B cell (primary cell): ENCODE measurements around the gene MAP3K21. TPM values are rescaled to one million over a fixed set of nuclear protein-coding genes. Genes with fewer than 3 reads are reported as not detected.

ENCODE experiments used
- ATAC-seq: fragments of 200-7000 bp; cut with Tn5 transposase; one replicate; pipeline ENCODE4 v1.10.0; 2021; ENCODE audit warnings: low read depth, mild to moderate bottlenecking, moderate number of reproducible peaks, moderate library complexity
- CTCF ChIA-PET: fragments of 350-600 bp; sonication (Branson Sonifier 250); formaldehyde crosslinking; loops from one replicate; lab custom pipeline; 2021; ENCODE audit warnings: antibody characterized with exemption, inconsistent platforms; lab: Charles Lee
- POLR2A ChIA-PET: fragments of 350-600 bp; sonication (Branson Sonifier 250); formaldehyde crosslinking; loops from one replicate; lab custom pipeline; 2021; ENCODE audit warnings: antibody characterized with exemption; lab: Charles Lee
- DNase-seq: peaks from one replicate; pipeline ENCODE4 v3.0.0; 2013
- H2AFZ ChIP-seq: 2 replicates; pipeline ENCODE4 v1.6.1; 2012; ENCODE audit warnings: mild to moderate bottlenecking, low read depth, low read length; ENCODE audit not compliant: insufficient read depth, poor library complexity, severe bottlenecking
- H3K27ac ChIP-seq, 2 donors: 1 replicate in 1 of 2; 2 replicates in 1 of 2; pipeline ENCODE4 v1.5.1; 2012 to 2013; ENCODE audit warnings: low read length in 2 of 2, mild to moderate bottlenecking in 2 of 2, moderate library complexity in 1 of 2
- H3K27me3 ChIP-seq, 4 experiments: fragments of 200-600 bp in 1 of 4; sonication (generic) in 1 of 4; replicated peaks in 1 of 4; 1 replicate in 2 of 4; 2 replicates in 2 of 4; pipeline versions ENCODE4 v1.6.1 to v1.7.0; 2013 to 2016; ENCODE audit warnings: low read length in 3 of 4, mild to moderate bottlenecking in 2 of 4, mixed read lengths in 1 of 4, moderate library complexity in 1 of 4; ENCODE audit not compliant: insufficient read depth in 4 of 4, control insufficient read depth in 3 of 4; ENCODE audit errors: control extremely low read depth in 1 of 4
- H3K36me3 ChIP-seq, 2 experiments: replicated peaks in 1 of 2; 1 replicate in 1 of 2; 2 replicates in 1 of 2; pipeline versions ENCODE4 v1.6.1 to v1.7.1; 2013; ENCODE audit warnings: low read length in 1 of 2; ENCODE audit not compliant: insufficient read depth in 2 of 2, control insufficient read depth in 1 of 2; ENCODE audit errors: control extremely low read depth in 1 of 2, extremely low read depth in 1 of 2
- H3K4me1 ChIP-seq, 2 donors: fragments of 200-600 bp in 1 of 2; sonication (generic) in 1 of 2; 1 replicate in 1 of 2; 2 replicates in 1 of 2; pipeline versions ENCODE4 v1.5.1 to v1.6.1; 2013 to 2017; ENCODE audit warnings: low read length in 2 of 2; ENCODE audit not compliant: control insufficient read depth in 2 of 2, insufficient read depth in 2 of 2
- H3K4me2 ChIP-seq: replicated peaks from 2 replicates; pipeline ENCODE3; 2012; ENCODE audit warnings: mild to moderate bottlenecking, low read depth, low read length; ENCODE audit not compliant: poor library complexity, severe bottlenecking
- H3K4me3 ChIP-seq, 5 experiments: fragments of 200-600 bp in 1 of 5; sonication (generic) in 1 of 5; 1 replicate in 3 of 5; 2 replicates in 2 of 5; pipeline versions ENCODE4 v1.5.1 to v1.7.0; 2011 to 2016; ENCODE audit warnings: low read length in 4 of 5, mild to moderate bottlenecking in 4 of 5, low read depth in 2 of 5, control low read depth in 1 of 5, moderate library complexity in 1 of 5; ENCODE audit not compliant: insufficient read depth in 1 of 5; ENCODE audit errors: control extremely low read depth in 1 of 5, extremely low read depth in 1 of 5
- H3K79me2 ChIP-seq: fragments of 200-600 bp; sonication (generic); one replicate; pipeline ENCODE4 v1.6.0; 2016; ENCODE audit warnings: low read length; ENCODE audit not compliant: control insufficient read depth, insufficient read depth
- H3K9ac ChIP-seq: fragments of 200-600 bp; sonication (generic); 2 replicates; pipeline ENCODE4 v1.6.1; 2017; ENCODE audit warnings: mild to moderate bottlenecking, low read length, moderate library complexity
- H3K9me3 ChIP-seq, 3 donors: one replicate each; pipeline versions ENCODE4 v1.6.1 to v1.7.1; 2013; ENCODE audit warnings: low read length in 2 of 3; ENCODE audit not compliant: control insufficient read depth in 2 of 3, insufficient read depth in 1 of 3; ENCODE audit errors: control extremely low read depth in 1 of 3
- H4K20me1 ChIP-seq: 2 replicates; pipeline ENCODE4 v1.6.0; 2012; ENCODE audit warnings: mild to moderate bottlenecking, low read length; ENCODE audit not compliant: insufficient read depth, control insufficient read depth, poor library complexity, severe bottlenecking
- H3K27ac Mint-ChIP-seq: one replicate; pipeline ENCODE4 v1.8.0; 2021; ENCODE audit warnings: mixed read lengths
- H3K27me3 Mint-ChIP-seq: one replicate; pipeline ENCODE4 v1.8.0; 2021; ENCODE audit warnings: mixed read lengths
- H3K4me1 Mint-ChIP-seq: one replicate; pipeline ENCODE4 v1.8.0; 2021; ENCODE audit warnings: mixed read lengths
- H3K4me3 Mint-ChIP-seq: one replicate; pipeline ENCODE4 v1.8.0; 2021; ENCODE audit warnings: mixed read lengths
- H3K9me3 Mint-ChIP-seq: one replicate; pipeline ENCODE4 v1.8.0; 2022; ENCODE audit warnings: mixed read lengths; ENCODE audit not compliant: insufficient read depth
- EZH2 ChIP-seq: IDR thresholded peaks from 2 replicates; pipeline ENCODE4 v1.6.1; 2012; ENCODE audit warnings: borderline replicate concordance, low read depth, mild to moderate bottlenecking, moderate library complexity, low read length; ENCODE audit not compliant: insufficient read depth, poor library complexity, severe bottlenecking
- WGBS: methylation state at CpG from one replicate; pipeline ENCODE4 v1.1.5; 2013; ENCODE audit warnings: missing lambda C conversion rate; ENCODE audit not compliant: insufficient coverage; 5-methylcytosine and 5-hydroxymethylcytosine counted together
- intact Hi-C: fragments of 100-400 bp; cut with micrococcal nuclease; formaldehyde crosslinking; loops from one replicate; pipeline ENCODE4 v1.10.0; 2022
- polyA plus RNA-seq: library from polyadenylated mRNA; depleted of rRNA; stranded (reverse); fragments of >200 nt; gene quantifications from 2 replicates; pipeline ENCODE4 v1.2.3, GENCODE V29; 2012
- total RNA-seq, 2 donors: library from RNA; stranded (reverse); fragments of 120-200 nt in 1 of 2; gene quantifications; 1 replicate in 1 of 2; 2 replicates in 1 of 2; pipeline versions ENCODE4 v1.2.3 to v1.2.4, GENCODE V29; 2013 to 2022
- TF ChIP-seq, protein P1 (sequence below): fragments of 200-600 bp; IDR thresholded peaks from one replicate; pipeline ENCODE4 v1.8.0; 2022; ENCODE audit warnings: antibody characterized with exemption, mild to moderate bottlenecking

MAP3K21 gene
- total and polyA plus RNA-seq, 2 donors (not counting 1 experiment from before 2014, with no cell fraction given), result 1.5 to 3.7 TPM

DNA sequence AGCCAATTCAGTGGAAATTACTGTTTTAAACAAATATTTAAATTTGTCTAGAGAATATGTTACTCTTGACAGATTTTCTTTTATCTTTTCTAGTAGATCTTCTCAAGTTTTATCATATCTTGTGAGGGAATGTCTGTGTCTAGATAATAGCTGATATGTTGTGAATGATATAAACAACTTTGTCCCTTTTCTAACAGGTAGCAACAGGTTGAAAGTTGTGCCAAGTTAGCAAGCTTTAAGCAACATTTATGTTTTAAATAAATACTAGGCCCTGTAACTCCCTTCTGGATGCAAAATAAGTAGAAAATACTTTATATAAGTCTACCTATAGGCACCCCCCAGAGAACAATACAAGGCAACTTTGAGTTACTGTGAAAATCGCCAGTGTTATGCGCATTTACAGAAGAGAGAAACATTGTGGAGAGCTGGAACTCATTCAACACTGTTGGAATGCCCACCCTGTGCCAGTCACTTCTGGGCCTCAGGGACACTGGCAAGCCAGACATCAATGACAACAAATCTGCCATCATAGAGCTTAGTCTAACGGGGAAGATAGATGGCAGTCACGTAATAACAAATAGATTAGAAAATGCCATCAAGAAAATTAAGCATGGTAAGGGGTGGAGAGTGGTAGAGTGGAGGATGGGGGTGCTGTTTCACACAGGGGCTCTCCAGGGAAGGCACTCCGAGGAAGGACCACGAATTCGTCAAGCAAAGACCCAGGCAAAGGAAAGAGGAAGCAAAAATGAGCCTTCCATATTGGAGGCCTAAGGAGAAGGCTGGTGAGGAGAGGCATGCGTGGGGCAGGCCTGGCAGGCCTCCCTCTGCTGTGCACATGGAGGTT is 4.4 kb downstream of the MAP3K21 start:
- H3K4me3 Mint-ChIP-seq, result no peak overlapping the region
- TF ChIP-seq, protein P1, sequence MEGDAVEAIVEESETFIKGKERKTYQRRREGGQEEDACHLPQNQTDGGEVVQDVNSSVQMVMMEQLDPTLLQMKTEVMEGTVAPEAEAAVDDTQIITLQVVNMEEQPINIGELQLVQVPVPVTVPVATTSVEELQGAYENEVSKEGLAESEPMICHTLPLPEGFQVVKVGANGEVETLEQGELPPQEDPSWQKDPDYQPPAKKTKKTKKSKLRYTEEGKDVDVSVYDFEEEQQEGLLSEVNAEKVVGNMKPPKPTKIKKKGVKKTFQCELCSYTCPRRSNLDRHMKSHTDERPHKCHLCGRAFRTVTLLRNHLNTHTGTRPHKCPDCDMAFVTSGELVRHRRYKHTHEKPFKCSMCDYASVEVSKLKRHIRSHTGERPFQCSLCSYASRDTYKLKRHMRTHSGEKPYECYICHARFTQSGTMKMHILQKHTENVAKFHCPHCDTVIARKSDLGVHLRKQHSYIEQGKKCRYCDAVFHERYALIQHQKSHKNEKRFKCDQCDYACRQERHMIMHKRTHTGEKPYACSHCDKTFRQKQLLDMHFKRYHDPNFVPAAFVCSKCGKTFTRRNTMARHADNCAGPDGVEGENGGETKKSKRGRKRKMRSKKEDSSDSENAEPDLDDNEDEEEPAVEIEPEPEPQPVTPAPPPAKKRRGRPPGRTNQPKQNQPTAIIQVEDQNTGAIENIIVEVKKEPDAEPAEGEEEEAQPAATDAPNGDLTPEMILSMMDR, result no peak
- TF ChIP-seq EZH2, result no peak
- H3K27ac Mint-ChIP-seq, result no peak overlapping the region
- Histone ChIP-seq H4K20me1 (no peaks in the 10 kb centered on the region), H3K36me3 (no peaks in the 10 kb centered on the region), H3K4me2 (no peak overlapping the region), H3K27ac (no peak overlapping the region), H3K4me3 (no peak overlapping the region), H3K9me3 (no peaks in the 10 kb centered on the region), H2AFZ (no peak overlapping the region), H3K9ac (no peak overlapping the region), H3K4me1 (peaks cover 8% of the 10 kb centered on the region in 2 donors), H3K79me2 (no peaks in the 10 kb centered on the region), H3K27me3 (peaks cover 0 to 7% (median 2%) of the 10 kb centered on the region in 4 experiments)
- CTCF ChIA-PET, result interaction anchor here (1.5 kb wide), 1 partner anchor 734 kb away, joined by 3 read pairs; no protein-coding TSS in a partner anchor
- intact Hi-C loops, result no loop called here
- H3K4me1 Mint-ChIP-seq, result peaks cover 13% of the 10 kb centered on the region
- no peak for ATAC-seq
- 77% methylated on average over 6 of the region's 8 CpGs for WGBS
- H3K9me3 Mint-ChIP-seq, result no peaks in the 10 kb centered on the region
- DNase-seq, result no peak
- H3K27me3 Mint-ChIP-seq, result peaks cover 23% of the 10 kb centered on the region
- POLR2A ChIA-PET, result no interaction called here

DNA sequence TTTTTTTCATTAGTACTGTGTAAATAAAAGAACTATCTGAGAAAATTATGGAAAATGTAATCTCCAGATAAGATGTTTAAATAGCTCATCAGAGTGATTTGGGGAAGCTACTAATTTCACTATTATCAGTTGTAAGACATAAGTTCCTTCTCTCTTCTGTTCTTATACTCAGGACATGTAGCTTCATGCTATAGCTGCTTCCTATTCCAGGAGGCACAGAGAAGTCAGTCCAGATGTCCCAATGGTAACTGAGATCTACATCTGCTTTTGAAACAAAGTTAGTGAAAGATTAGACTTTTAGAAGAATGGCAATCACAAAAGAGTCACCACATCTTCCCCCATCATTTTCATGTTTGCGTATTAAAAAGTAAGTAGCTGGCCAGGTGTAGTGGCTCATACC is 5.6 kb downstream of the MAP3K21 start:
- peaks cover 30% of the 10 kb centered on the region for H3K27me3 Mint-ChIP-seq
- H2AFZ ChIP-seq, result no peak overlapping the region
- no peaks in the 10 kb centered on the region for H3K9me3 ChIP-seq
- H3K4me3 ChIP-seq, result no peak overlapping the region
- peaks cover 6% of the 10 kb centered on the region in 2 donors for H3K4me1 ChIP-seq
- no peaks in the 10 kb centered on the region for H3K36me3 ChIP-seq
- WGBS, result no CpG with 5 or more reads among the region's 1 CpG
- intact Hi-C loops, result no loop called here
- no peaks in the 10 kb centered on the region for H4K20me1 ChIP-seq
- no peaks in the 10 kb centered on the region for H3K9me3 Mint-ChIP-seq
- H3K27ac Mint-ChIP-seq, result no peak overlapping the region
- H3K4me2 ChIP-seq, result no peak overlapping the region
- ATAC-seq (no peak), DNase-seq (no peak)
- peaks cover 11% of the 10 kb centered on the region for H3K4me1 Mint-ChIP-seq
- TF ChIP-seq, protein P1, result no peak
- no peak for TF ChIP-seq EZH2
- ChIA-PET POLR2A (no interaction called here), CTCF (interaction anchor here (0.9 kb wide), 2 partner anchors 28 to 31 kb away, joined by 3 read pairs; no protein-coding TSS in a partner anchor)
- H3K27me3 ChIP-seq, result peaks cover 0 to 7% (median 2%) of the 10 kb centered on the region in 4 experiments
- H3K27ac ChIP-seq, result no peak overlapping the region
- no peak overlapping the region for H3K4me3 Mint-ChIP-seq
- H3K79me2 ChIP-seq, result no peaks in the 10 kb centered on the region
- no peak overlapping the region for H3K9ac ChIP-seq
